ENCODE measurements around the gene OPHN1.

DNA sequence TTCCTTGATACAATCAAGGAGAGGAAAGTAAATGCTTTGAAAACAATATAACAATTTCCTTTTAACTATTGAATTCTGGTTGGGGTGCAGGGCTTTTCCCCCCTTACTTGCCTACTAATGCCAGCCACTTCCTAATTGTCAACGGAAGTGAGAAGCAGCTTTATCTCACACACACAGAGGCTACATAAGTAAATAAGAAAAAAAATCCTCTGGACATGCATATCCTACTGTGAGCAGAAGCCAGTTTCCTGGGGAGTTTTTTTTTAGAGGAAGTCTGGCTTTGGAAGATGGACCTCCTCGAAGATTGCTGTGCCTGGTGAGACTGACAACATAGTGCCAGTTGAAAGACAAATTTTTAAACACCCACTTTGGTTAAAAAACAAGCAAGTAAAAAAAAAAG is 180.6 kb downstream of the OPHN1 start:
- TF ChIP-seq, protein P1, sequence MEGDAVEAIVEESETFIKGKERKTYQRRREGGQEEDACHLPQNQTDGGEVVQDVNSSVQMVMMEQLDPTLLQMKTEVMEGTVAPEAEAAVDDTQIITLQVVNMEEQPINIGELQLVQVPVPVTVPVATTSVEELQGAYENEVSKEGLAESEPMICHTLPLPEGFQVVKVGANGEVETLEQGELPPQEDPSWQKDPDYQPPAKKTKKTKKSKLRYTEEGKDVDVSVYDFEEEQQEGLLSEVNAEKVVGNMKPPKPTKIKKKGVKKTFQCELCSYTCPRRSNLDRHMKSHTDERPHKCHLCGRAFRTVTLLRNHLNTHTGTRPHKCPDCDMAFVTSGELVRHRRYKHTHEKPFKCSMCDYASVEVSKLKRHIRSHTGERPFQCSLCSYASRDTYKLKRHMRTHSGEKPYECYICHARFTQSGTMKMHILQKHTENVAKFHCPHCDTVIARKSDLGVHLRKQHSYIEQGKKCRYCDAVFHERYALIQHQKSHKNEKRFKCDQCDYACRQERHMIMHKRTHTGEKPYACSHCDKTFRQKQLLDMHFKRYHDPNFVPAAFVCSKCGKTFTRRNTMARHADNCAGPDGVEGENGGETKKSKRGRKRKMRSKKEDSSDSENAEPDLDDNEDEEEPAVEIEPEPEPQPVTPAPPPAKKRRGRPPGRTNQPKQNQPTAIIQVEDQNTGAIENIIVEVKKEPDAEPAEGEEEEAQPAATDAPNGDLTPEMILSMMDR (IDR thresholded peaks at IDR 0.05): no peak
- TF ChIP-seq POLR2A (IDR thresholded peaks at IDR 0.05): no peak
